ENCODE data around the gene KIAA0232. TPM values are rescaled to one million over a fixed set of nuclear protein-coding genes. Genes with fewer than 3 reads are reported as not detected.
"Not testable (repeated sequence)": the region's sequence is repeated elsewhere in the genome, so short reads cannot be mapped to it uniquely, and the experiment has no call there.

The KIAA0232 gene
- total RNA-seq, 1 experiment from 2014 or later, result 28.5 TPM

DNA sequence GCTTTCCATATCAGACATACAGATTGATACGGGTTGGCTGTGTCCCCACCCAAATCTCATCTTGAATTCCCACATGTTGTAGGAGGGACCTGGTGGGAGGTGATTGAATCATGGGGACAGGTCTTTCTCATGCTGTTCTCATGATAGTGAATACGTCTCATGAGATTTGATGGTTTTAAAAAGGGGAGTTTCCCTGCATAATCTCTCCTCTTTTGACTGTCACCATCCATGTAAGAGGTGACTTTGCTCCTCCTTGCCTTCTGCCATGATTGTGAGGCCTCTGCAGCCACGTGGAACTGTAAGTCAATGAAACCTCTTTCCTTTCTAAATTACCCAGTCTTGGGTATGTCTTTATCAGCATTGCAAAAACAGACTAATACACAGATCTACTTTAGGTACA lies 9.3 kb downstream of the KIAA0232 start:
- not testable (repeated sequence) for H2BK5ac ChIP-seq (ENCODE audit: insufficient read length, low read length); H3K4me1 ChIP-seq (ENCODE audit: insufficient read depth, low read length); H2BK20ac ChIP-seq (ENCODE audit: low read depth, low read length, poor library complexity, severe bottlenecking); H4K5ac ChIP-seq (ENCODE audit: insufficient read length, low read depth, low read length); H3T11ph ChIP-seq (ENCODE audit: low read length); H3K27me3 Mint-ChIP-seq (ENCODE audit: low read depth); H3K4me2 ChIP-seq (ENCODE audit: insufficient read depth, insufficient read length, low read length); H2AK5ac ChIP-seq (ENCODE audit: insufficient read length, low read length); H3K27me3 ChIP-seq (ENCODE audit: insufficient read depth, low read length); H3K9me3 Mint-ChIP-seq; H3K9me3 ChIP-seq (ENCODE audit: control insufficient read depth, low read depth, low read length); H3K27ac ChIP-seq (ENCODE audit: insufficient read length, low read depth, low read length); H4K20me1 ChIP-seq (ENCODE audit: control insufficient read depth, insufficient read depth, insufficient read length); H4K91ac ChIP-seq (ENCODE audit: insufficient read length, low read depth, low read length); H3K14ac ChIP-seq (ENCODE audit: insufficient read depth, low read length); H4K8ac ChIP-seq (replicated peaks; ENCODE audit: insufficient read length, low read depth, low read length); H2BK15ac ChIP-seq (ENCODE audit: low read depth, low read length); H2BK120ac ChIP-seq (ENCODE audit: low read depth, low read length, poor library complexity, severe bottlenecking); DNase-seq; H2BK12ac ChIP-seq (ENCODE audit: insufficient read length, low read depth, low read length); H3K9ac ChIP-seq (ENCODE audit: extremely low read depth, insufficient read length, low read length); H3K27ac Mint-ChIP-seq; H3K23ac ChIP-seq (ENCODE audit: insufficient read length, low read depth, low read length); H2AFZ ChIP-seq (ENCODE audit: low read length); H3K23me2 ChIP-seq (ENCODE audit: insufficient read length, low read depth, low read length, poor library complexity, severe bottlenecking); H3K4me3 Mint-ChIP-seq; H3K18ac ChIP-seq (ENCODE audit: insufficient read length, low read depth, low read length); H3K56ac ChIP-seq (ENCODE audit: insufficient read length, low read depth, low read length); H3K4me1 Mint-ChIP-seq; H3K4ac ChIP-seq (ENCODE audit: low read depth, low read length)
- Histone ChIP-seq H3K79me2 (ENCODE audit: insufficient read depth, low read length) (peaks cover 23% of the 10 kb centered on the region; the same call in 1 of the 2 replicates), H3K79me1 (ENCODE audit: insufficient read depth, low read depth, low read length, poor library complexity, severe bottlenecking) (peaks cover 12% of the 10 kb centered on the region)
- H3K36me3 Mint-ChIP-seq (ENCODE audit: insufficient read depth in 1 of 3, low read depth in 3 of 3), result peaks cover 19 to 38% (median 24%) of the 10 kb centered on the region in 3 experiments; a peak in 6 of 7 replicates
- no CpG with 5 or more reads among the region's 3 CpGs for WGBS (ENCODE audit: extremely low coverage, insufficient read length, low lambda C conversion rate)

All from H9 (cell line).